ENCODE data around the gene THOC2.

THOC2 gene

GRCh38 chrX:123561439-123562215, 171.2 kb downstream of the THOC2 start:
- Mint-ChIP-seq H3K27me3 (peaks cover 4% of the 10 kb centered on the region), H3K4me3 (no peak overlapping the region), H3K36me3 (peaks cover 7% of the 10 kb centered on the region), H3K4me1 (no peaks in the 10 kb centered on the region), H3K9me3 (peaks cover 2% of the 10 kb centered on the region), H3K27ac (no peak overlapping the region)
- ATAC-seq (ENCODE audit: low read depth), result no peak
- no peak for DNase-seq (ENCODE audit: low spot score in 2 of 2)

DNA sequence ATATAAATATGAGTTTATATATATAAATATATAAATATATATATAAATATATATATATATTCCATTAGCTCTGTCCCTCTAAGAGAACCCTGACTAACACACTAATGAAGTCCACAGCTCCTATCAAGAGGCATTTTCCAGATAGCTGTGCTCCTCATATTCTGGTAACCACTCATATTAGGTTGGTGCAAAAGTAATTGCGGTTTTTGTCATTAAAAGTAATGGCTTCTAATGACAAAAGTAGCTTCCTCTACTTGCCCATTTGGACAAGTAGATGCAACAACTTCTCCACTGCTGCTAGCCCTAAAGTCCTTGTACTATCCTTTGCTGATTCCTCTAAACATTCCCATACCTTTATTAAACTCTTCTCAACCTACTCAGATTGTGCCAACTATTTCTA, 182.0 kb downstream of the THOC2 start:
- DNase-seq (ENCODE audit: low spot score in 2 of 2), result no peak
- Mint-ChIP-seq H3K27me3 (peaks cover 2% of the 10 kb centered on the region), H3K36me3 (peaks cover 2% of the 10 kb centered on the region), H3K27ac (no peak overlapping the region), H3K9me3 (peaks cover 3% of the 10 kb centered on the region), H3K4me3 (no peak overlapping the region), H3K4me1 (no peaks in the 10 kb centered on the region)
- no peak for ATAC-seq (ENCODE audit: low read depth)

All from memory B cell (primary cell).